GM18907 (cell line): ENCODE data around the gene LAMTOR1.

Source experiments
- ATAC-seq: cut with Tn5 transposase; IDR thresholded peaks from one replicate; pipeline ENCODE4 v1.9.1; 2021; ENCODE audit warnings: mild to moderate bottlenecking, moderate library complexity; ENCODE audit not compliant: unreplicated experiment

The LAMTOR1 gene

DNA sequence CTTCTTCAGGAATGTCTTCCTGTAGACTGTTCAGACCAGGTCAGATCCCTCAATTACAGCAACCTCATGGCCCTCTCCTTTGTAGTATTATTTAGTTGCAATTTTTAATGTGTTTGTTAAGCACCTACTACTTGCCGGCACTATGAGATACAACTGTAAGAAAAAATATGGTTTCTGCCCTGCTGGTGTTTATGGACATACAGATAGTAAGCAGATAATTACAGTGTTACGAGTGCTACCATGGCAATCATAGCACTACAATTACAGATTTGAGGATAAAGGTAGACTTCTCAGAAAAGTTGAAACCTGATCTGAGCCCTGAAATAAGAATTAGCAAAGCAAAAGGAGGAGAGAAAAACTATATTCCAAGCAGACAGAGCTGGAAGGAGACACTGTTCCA, 19.7 kb downstream of the LAMTOR1 start:
- no peak for ATAC-seq

GRCh38 chr11:72081821-72082453, 21.2 kb downstream of the LAMTOR1 start:
- no peak for ATAC-seq

DNA sequence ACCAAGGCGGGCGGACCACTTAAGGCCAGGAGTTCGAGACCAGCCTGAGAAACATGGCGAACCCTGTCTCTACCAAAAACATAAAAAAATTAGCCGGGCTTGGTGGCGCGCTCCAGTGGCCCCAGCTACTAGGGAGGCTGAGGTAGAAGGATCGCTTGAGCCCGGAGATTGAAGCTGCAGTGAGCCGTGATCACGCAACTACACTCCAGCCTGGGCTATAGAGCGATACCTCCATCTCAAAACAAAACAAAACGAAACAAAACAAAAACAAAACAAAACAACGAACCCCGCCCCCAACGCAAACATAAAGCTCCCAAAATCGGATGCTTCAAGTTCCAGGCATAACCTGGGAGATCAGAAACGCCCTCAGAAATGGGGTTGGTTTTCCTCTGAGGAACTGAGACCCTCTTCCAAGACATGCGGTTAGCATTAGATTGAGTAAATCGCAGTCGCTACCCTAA, 21.9 kb downstream of the LAMTOR1 start:
- ATAC-seq, result no peak

- peak; percentile 91 for ATAC-seq
Measured at GRCh38 chr11:72080326-72081183, 22.5 kb downstream of the LAMTOR1 start, which contains the start of the genes LRRC51 and NUMA1. Gene LRRC51 (plus strand): TSS chr11:72080850. CDS start chr11:72089084, 8,234 bp downstream. Gene NUMA1 (minus strand): TSS chr11:72080542. CDS start chr11:72035943, 44,599 bp downstream.

DNA sequence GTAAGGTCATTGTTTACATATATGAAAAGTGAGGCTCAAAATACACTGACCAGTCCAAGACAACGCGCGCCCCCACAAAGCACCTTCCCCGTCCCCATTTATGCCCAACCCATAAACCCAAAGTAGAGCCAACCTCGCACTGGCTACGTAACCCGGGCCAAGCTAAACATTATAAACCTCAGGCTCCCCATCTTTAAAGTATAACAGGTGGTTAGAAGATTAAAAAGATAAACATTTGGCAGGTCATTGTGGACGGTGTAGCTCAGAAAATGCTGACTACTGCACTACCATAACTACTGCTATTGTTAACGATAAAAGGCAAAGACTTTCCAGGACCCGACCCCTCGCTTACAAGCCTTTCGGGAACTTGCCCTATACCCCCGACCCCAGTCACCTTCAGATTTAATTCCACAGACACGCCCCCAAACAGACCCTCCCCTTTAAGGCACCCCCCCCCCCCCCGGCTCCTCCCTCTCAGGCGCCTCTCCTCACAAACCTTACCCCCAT, 23.2 kb downstream of the LAMTOR1 start:
- peak; percentile 1 for ATAC-seq

GRCh38 chr11:72078477-72078876, 24.6 kb downstream of the LAMTOR1 start:
- no peak for ATAC-seq

DNA sequence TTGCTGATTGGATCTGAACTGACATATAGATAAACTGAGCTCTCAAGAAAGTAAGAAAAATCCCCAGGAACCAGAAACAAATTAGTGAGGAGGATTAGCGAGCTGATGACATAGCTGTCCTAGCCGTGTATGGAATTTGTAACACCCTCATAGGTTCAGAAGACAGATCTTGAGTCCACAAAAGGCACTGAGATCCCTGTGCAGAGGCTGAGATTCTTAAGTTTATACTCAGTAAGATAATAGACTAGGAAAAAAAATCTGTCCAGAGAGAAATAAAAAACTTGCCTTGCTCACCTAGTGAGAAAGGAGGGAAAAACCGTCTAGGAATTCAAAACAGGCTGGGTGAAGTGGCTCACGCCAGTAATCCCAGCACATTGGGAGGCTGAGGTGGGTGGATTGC, 27.3 kb downstream of the LAMTOR1 start:
- ATAC-seq, result no peak

DNA sequence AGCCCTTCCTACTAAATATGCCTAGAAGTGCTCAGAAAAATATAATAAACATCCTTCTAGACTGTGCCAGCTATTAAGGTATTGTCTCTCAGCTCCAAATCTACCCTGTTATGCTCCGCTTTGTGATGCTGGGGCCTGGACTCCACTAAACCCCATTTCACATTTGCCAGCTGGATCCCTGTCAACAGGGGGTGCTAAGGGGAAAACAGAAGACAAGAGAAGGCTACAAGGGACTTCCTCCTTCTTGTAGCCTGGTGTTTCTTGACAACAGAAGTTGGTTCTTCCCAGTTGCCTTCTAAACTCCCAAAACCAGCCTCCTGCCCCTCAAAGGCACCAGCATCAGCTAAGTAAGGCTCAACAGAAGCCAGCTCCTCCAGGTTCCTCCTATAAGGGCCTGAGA, 28.0 kb downstream of the LAMTOR1 start:
- ATAC-seq, result no peak

- no peak for ATAC-seq
Measured at GRCh38 chr11:72072348-72072747, 30.7 kb downstream of the LAMTOR1 start.

DNA sequence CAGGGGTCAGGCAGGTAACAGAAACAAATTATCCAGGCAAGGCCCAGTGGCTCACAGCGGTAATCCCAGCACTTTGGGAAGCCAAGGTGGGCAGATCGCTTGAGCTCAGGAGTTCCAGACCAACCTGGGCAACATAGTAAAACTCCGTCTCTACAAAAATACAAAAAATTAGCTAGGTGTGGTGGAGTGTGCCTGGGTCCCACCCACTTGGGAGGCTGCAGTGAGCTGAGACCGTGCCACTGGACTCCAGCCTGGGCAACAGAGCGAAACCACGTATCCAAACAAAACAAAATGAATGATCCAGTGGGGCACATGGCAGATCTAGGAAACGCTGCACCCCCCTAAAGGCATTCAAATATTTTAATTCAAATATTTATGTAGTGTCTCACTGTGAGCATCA, 32.6 kb downstream of the LAMTOR1 start:
- no peak for ATAC-seq

DNA sequence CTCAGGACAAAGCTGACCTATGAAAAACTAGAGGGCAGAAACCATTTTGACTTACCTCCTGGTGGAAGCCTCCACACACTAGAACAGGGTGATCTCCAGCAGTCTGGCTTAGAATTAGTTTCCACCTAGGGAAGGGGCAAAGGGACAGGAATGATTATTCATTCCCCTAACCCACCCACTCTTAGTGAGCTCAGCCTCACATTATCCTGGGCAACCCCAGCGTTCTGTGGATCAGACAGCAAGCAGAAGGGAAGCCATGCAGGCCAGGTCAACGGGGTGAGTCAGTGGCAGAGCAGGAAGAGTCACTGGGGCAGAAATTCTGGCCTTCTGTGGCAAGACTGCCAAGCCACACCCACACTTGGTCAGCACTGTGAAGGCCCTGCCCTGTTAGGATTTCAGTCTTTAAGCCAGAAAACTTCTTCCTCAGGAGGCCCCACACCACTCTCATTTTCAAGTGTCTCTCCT, 33.3 kb downstream of the LAMTOR1 start:
- ATAC-seq, result no peak

DNA sequence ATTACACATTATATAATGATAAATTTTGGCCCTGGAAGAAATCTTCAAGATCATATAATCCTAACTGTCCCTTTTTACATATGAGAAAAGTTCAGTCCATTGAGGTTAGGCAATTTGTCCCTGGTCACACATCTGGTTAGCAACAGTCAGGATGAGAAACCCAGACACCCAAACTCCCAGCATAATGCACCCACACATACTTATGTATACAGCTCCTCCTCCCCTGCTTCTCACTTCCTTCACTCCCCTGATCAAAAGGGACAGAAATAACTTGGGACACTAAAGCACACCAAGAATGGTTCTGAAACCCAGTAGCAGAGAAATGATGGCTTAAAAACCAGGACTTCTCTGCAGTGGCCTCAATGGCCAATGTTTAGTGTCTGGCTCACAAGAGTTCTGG, 33.9 kb downstream of the LAMTOR1 start:
- ATAC-seq, result no peak

DNA sequence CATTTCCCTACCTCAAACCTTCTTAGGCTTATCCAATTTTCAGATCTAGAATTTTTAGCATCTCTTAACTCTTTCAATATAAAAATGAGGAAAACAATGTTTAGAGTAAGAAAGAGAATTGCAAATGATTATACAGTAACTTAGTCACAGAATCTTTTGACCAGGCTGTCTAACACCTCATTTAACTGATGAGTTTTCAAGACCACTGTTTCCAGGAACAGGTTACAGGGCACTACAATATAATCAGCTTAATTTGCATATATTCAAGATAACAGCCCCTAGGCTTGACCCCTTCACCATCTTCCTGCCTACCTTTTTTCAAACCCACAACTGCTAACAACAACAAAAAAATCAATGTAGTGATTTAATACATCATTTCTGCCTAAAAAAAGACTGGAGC, 35.4 kb downstream of the LAMTOR1 start:
- no peak for ATAC-seq

GRCh38 chr11:72067266-72067665, 35.8 kb downstream of the LAMTOR1 start:
- no peak for ATAC-seq

- ATAC-seq, result no peak
Measured at GRCh38 chr11:72066855-72067254, 36.2 kb downstream of the LAMTOR1 start.

DNA sequence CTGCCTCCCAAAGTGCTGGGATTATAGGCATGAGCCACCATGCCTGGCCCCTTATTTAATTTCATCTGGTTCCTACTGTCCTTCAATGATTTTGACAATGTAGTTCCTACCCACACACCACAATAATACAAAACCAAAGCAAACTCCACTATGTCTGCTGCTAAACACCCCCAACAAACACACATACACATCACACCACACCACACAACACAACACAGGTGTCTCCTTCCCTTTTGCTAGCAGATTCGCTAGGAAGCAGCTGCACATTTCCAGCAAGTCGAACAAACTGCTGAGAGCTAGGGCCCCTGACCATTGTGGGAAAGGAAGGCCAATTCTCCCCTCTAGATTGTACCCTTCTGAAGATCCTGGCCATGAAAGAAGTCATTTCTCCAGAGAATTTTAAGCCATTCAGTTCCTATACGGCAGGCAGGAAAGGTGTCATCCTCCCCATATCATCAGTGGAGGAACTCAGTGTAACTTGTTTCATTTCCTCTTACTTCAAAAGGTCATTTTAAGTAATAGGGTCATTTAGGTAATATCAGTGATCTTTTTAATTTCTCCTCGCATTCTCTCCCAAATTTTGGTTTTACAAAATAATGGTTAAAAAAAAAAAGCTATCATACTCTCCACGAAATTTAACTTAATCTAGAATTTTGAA, 41.2 kb downstream of the LAMTOR1 start:
- no peak for ATAC-seq

- ATAC-seq, result no peak
Measured at GRCh38 chr11:72058416-72059034, 44.6 kb downstream of the LAMTOR1 start.

- no peak for ATAC-seq
Measured at GRCh38 chr11:72048766-72049460, 54.2 kb downstream of the LAMTOR1 start.
